Stimulated activated CD4-positive, alpha-beta T cell treated with anti-CD3 and anti-CD28 coated beads, Interleukin-15, amount 100 ng/mL, for 48 hours (primary cell): ENCODE results near the gene PRLR.

ENCODE experiments used
- DNase-seq, 2 donors: peaks; one replicate each; pipeline ENCODE4 v3.0.0-alpha.2; 2020; ENCODE audit warnings: low read depth in 2 of 2

PRLR gene

DNA sequence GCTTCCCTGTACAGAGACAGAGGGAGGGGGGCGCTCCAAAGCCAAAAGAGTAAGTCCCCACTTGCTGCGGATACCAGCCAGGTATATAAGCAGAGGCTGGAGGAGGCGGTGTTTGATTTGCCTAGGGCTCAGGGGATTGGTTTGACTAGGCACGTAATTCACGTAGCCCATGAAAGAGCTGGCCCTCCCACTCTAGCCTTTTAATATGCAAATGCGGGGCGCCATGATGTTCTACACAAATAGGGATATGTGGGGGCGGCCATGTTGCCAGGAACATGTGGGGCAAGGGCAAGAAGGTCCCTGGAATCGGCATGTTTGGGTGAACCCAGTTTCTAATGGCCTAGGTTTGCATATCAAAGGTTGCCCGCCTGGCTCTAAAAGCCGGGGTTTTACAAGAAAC, 3.3 kb upstream of the PRLR start:
- DNase-seq, result no peak

DNA sequence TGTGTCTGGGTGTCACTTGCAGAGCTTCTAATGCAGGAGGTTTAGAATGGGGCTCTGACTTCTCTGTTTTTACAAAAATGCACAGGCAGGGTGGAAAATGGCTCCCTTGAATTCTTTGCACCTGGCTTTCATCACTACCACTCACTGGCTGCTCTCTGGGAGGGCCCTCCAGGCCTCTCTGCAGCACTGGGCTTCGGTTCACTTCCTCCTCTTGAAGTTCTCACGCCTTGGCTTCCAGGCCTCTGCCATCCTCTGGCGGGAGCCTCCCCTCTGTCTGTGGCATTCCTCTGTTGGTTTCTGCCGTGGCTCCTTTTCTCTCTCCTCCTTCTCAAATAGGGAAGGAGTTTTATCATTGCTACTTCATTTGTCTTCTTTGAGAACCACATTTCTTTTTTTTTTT, 2.8 kb upstream of the PRLR start:
- no peak for DNase-seq

DNA sequence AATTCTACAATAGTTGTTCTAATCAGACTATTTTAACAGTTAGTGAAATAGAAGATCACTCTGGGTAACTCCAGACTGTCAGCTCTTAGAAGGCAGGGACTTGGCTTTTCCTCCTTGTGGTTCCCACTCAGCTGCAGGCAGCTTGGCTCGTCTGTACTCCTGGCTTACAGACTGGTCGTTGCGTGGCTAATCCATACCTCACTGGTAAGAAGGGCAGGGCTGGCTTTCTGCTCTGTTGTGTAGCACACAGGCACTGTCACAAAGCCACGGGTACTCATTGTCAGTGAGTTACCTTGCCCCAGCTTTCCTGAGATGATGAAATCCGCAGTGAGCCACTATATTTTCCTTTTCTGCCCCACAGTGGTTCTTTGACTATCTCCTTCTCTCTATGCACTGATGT, 1.8 kb upstream of the PRLR start:
- DNase-seq, result no peak

DNA sequence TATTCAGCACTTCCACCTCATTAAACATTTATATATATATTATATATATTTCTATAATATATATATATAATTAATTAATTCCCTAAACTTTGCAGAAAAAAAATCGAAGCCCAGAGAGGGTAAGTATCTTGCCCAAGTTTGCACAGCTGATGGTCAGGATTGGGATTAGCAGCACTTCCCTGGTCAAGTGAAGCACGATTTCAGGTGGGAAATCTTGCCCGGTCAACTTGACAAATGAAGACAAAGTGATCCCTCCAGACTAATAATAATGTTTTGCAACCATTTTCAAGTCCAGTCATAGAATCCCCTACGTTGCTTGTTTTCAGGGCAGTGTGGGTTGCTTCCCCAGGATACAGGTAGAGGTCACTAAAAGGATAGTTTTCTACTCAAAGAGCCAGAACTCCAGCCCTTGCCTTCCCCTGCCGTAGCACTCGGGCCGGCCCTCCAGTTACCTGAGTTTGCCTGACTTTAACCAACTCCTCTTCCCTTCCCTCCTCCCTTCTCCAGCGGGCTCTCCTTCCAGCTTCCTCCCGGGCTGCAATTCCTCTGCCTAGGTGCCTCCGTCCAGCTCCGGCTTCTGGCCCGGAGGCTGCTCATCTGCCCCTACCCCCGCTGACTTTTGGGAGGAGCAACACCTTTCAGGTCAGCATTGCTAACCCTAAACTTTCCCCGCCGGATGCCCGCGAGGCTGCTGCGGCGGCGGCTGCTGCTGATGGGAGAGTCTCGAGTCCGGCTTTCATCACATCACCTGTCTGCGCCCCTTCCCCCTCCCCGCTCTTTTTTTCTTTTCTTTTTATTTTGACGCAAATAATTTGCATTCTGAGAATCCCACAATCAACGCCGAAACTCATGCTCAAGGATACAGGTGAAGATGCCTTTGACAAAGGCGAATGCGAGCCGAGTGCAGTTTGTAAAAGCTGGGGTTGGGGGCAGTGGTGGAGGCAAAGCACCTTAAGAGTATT, 930 bp downstream of the PRLR start:
- no peak for DNase-seq

DNA sequence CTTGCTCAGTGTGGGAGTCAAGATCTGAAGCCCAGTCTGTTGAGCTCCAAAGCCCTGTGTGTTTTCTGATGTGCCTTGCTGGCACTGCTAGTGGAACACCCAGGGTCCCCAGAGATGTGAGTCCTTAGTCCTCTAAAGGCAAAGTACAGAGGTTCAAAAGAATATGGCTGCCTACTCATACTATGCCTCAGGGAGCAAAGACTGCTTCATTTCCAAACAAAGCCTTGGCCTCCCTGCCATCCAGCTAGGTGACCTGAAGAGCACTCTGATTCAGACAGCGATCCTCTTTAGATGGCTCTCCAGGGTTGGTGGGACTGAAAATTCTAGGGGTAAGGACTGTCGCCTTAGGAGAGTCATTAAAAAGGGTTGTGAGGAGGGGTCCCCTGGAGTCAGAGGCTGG, 2.0 kb downstream of the PRLR start:
- no peak for DNase-seq

DNA sequence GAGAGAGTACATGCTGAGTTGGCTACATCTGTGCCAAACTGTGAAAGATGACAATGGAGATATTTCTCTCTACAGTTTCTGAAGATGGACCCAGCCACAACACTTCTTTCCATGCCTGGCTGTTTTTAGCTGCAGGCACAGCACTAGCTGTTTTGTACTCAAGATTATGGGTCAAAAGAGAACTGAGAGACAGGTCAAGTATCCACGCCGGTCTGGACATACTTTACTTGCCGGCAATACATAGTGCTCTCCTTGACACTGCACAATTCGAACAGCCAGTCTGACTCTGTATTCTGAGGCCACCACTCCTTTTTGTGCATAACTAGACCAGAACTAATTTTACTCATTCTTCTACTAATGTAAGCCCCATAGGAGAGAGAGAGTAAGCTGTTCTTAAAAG, 2.6 kb downstream of the PRLR start:
- DNase-seq, result no peak

DNA sequence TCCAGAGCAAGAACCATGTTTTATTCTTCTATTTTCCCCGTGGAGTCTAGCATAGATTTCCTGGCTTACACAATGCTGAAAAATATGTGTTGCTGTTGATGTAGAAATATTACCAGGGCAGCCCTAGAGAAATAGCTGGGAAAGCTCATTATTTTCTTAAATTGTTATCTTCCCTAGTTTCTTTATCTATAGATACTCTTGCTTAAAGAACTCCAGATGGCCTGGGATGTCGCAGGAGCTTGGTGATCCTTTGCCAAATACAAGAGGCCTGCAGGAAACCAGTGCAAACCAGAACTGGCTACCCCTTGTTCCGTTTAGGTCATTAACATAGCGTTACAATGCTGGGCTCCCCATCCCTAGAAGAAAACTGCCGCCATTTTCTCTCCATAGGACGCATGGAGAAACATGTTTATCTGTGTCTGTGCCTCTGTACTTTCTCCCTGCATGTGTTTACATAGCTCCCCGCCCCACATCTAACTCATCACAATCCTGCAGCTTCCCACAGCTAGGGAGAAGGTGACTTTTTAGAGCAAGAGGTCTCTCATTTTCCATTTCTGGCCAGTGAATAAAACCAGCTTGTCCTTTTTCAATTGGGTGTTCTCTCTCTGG, 6.4 kb downstream of the PRLR start:
- DNase-seq, result no peak

DNA sequence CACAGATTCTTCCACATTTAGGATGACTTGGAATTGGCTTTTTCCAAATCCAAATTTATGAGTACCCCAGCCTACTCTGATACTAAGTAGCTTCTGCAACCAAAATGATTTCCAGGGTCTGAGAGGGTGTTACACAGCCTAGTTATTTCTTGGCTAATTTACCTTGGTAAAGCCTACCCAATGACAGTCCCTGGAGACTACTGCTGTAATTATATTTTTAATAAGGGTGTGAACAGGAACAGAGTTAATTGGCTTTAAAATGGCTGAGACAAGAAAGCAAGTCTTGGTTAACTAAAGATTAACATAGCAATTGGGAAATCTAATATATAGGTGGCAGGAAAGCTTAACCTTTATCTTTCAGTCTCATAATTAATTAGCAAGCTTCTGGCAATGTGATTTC, 9.3 kb downstream of the PRLR start:
- DNase-seq, result no peak

DNA sequence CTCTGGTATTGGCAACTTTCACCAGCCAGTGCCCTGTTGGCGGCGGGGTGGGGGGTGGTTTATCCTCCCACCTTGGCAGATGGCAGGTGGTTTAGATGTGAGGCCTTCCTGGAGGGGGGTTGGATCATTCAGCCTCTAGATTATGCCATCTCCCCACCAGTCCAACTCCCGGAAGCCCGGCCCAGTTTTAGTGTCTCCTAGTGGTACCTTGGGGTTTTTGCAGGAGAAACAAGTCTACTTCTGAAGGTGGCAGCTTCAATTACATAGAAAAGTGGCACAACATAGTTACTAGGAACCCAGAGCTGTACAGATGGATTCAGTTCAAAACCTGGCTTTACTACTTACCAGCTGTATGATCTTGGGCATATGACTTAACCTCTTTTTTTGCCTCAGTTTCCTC, 11.3 kb downstream of the PRLR start:
- no peak for DNase-seq

DNA sequence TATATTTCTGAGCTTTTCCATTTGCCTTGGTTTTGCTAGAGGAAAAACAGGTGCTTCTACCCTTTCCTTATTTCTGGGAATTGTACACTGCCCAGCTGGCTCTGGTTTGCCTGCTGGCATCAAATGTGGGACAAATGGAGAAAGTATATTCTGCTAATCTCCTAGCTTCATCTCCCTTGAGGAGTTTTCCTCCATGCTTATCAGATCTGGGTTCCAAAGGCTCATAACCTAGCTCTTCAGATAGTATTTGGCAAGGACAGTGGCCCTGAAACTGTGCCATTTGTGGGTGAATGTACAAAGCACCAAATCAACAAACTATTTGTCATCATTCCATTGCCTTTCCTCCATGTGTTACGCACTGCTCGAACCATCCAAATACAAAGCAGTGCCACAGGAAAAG, 16.2 kb downstream of the PRLR start:
- DNase-seq, result no peak

DNA sequence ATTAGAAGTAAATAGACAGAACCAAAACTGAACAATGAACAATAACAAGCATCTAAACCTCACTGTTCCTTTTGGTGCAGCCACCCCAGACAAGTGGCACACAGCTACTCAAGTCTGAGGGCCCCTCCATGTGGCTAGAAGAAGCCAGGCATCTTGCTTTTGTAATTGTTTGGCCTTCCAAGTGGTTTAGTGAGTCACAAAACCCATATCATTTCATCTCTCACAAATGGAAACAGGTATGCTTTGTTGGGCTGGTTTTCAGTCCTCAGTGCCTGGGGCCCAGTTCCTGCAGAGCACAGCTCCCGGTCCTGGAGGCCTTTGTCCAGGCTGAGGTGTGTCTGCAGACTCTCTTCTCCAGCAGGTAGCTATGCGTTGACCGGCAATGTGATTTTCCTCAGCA, 16.7 kb downstream of the PRLR start:
- no peak for DNase-seq

DNA sequence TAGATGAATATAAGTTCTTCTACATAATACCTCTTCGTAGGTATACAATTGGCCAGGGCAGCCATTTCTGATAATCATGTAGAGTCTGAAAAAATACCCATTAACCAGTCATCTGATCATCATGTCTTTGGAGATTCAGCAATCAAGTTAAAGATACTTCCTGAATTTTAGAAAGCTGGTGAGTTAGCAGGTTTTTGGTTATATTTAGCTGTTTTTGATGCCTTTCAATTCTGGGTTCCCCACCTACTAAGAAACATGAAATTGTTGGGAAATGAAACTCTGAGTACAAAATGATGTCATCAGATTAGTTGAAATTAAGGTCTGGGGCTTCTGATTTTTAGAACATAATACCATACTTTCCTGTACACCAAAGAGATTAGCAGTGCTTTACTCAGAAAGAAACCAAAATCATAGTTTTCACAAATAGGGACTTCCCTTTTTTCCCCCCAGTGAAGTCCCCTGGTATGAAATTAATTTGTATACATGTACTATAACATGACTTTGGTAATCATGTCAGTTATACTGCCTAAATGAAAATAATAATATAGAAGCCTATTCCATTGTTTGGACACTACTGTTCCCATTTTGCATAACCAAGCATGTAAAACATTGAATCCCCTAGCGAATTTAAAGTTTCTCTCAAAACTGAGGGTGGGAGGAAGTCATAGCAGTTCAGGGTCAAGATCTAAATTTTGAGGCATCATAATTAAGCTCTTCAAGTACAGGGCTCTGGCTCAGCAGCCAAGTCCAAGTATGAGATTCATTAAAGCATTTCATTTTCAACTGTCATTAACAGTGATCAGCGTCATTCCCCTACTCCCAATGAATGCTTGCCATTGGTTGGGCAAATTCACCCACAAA, 17.9 kb downstream of the PRLR start:
- DNase-seq, result no peak

DNA sequence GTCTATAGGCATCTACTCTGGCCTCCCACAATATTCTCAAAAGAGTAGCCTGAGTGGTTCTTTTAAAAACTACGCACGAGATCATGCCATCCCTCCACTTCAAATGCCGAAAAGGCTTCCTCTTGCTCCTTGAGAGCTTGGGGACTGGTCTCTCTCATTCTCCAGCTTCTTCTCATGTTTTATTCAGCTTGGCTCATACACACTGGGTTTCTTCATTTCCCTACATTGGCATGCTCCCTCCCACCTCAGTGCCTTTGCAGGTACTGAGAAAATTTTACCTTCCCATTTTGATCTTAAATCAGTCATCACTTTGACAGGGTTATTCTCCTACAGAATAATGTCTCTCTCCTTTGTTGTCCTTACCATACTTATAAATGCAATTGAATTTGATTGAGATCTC, 20.4 kb downstream of the PRLR start:
- DNase-seq, result no peak

DNA sequence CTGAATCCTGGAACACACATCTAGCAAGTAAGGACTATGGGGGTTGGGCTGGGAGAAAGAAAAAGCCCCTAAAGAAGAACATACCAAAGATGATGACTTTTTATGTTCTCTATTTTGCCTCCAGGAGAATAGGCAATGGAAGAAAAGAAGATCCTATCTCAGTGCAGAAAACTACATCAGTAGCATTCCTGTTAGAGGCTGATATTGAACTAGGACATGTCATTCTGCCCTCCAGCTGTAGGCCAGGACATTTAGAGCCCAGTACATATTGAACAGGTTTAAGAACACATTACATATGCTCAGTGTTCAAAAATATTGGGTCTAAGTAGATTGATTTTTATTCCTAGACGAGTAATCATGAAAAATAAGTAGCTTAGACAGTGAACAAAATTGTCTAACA, 24.7 kb downstream of the PRLR start:
- no peak for DNase-seq

DNA sequence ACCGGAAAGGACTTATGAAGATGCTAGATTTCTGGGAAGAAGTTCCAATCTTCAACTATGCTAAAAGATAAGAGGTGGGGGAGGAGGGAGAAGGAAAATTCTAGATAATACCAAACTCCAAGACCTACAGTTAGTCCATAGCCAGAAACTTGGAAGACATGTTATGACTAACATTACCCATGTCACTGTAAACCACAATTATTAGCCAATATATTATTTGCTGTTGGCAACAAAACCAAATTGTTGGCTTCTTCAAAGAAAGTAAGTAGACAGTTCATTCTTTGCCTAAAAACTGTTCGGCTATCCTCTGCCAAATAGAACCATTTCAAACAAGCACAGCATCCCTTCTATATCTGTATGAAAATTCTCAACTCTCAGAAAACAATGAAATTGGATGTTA, 25.1 kb downstream of the PRLR start:
- DNase-seq, result no peak

DNA sequence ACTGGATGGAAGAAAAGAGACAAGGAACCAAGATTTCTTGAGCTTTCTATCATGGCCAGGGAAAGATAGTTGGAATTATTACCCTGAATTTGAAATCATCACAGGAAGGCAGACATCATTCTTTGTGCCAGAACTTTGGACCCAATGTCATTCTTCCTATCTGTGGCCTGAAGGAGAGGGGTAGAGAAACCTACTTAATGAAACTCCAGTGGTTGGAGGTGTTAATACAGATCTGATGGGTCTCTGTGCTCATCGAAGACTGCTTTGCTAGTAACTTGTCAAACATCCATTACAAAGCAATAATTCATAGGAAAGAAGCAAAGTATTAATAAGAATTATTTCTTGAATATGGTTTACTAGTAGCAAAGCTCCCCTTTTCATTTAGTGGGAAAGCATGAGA, 26.9 kb downstream of the PRLR start:
- no peak for DNase-seq

DNA sequence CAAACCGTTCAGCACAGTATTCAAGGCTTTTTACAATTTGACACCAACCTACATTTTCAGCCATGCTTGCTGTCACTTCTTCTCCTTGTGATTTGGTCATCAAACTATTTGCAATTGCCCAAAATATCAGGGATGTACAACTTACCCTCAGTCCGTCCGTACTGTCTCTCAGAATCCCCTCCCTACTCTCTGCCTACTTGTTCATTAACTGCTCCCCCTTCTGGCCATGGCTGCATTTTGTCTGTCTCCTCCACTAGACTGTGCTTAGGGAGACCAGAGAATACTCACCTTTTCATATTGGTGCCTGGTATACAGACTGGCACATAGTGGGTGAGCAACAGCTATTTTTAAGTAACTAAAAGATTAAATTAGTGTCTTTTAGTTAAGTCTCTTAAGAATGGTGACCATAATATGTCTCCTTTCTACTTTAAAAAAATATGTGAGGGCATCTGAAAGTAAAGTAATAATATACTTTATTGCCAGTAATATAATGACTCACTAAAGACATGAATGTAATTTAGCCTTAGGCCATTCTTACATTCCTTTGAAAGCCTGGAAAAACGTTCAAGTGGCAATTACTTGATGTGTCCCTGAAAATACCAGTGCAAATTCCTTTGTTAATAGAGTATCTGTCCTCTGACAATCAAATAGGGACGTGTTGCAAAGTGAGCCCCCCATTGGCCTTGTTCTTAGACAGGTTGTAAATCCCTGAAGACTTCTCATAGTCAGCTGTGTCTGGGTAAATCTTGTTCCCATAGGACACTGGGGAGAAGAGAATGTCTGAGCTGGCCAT, 27.8 kb downstream of the PRLR start:
- peak; percentile 15 to 19 for DNase-seq

DNA sequence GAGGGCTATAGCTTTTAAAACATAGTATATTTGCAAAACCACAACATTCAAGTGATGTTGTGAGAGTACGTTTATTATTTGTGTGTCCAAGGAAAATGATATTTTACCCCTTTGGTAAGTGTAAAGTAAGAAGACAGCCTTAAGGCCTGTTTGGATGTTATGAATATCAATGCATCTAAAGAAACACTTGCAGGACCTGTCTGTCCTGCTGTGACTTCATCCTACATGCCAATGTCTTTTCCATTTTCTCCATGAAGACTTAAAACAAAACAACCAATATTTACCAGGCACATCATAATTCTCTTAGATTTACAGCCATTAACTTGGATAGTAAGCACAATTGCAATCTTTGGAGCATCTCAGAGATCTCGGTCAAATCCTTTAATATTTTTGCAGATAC, 29.0 kb downstream of the PRLR start:
- DNase-seq, result no peak

DNA sequence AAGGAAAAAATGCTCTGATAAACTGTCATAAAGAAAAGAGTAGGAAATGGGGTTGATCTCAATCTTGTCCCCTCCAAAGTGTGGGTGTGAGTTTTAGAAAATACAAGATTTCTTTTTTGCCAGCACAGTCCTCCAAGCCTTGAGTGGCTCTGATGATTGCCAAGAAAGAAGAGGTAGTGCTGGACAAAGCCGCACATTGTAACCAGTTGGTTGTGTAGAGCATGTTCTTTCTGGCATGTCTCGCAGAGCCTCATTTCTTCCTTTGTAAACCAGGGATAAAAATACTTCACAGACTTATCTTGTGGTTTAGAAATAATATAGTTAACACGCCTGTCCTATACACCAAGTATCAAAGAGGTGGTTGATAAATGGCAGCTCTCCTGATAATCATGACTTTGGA, 30.4 kb downstream of the PRLR start:
- no peak for DNase-seq

DNA sequence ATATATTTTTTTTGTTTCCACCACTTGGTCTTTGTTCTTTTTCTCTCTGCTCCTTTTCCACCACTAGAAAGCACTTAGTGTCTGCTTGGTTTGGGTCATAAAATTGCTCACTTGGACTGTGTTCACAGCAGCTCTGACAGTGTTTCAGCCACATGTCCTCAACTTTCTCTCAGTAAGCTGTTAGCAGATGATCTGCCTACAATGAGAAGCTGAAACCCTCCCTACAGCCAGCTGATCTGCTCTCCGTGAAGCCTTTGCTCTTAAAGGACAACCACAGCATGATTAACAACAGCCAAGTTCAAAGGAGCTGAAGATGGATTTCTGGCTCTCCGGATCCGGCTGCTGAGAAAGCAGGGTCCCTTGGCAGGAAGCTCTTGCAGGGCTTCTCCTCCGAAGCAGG, 31.6 kb downstream of the PRLR start:
- DNase-seq, result no peak

DNA sequence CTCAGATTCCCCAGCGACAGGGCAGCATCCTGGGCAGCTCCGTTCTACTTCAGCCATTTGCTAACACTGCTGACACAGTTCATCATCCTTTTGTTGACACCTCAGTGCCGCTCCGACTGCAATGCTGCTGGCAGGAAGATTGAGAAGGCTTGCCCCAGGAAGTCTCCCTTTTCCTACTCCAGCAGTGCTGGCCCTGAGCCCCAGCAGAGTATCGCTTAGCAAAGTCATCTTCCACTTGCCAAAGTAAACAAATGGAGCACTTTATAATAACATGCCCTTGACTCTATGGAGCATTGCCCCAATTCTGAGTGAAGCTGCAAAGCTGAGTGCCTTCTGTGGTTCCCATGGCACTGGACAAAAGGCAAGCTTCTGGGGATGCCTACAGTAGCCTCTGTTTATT, 32.2 kb downstream of the PRLR start:
- no peak for DNase-seq

DNA sequence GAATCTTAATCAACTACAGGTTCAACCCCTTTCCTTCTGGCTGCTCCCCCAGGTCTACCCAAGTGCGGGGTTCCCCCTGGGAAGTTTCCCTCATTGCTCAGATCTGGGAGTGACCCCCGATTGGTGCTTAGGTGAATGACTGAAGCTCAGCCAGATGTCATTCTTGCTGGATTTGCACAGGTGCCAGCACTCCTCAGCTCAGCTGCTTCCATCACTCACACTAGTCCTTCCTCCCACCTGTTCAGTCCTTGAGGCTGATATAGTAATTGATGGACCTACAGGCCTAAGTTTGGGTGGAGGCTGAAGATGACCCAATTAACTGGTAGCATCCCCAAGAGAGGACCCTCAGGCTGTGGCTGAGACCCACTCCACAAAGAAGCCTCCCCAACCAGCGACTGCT, 32.9 kb downstream of the PRLR start:
- no peak for DNase-seq
